HEK293 (cell line): ENCODE data around the gene CREBBP.

Experiments used
- CTCF ChIA-PET: fragments of 350-600 bp; formaldehyde crosslinking; extraction: SDS; loops from one replicate; lab custom pipeline; 2021; ENCODE audit warnings: antibody characterized with exemption; lab: Yijun Ruan, JAX
- POLR2A ChIA-PET: fragments of 300-600 bp; formaldehyde crosslinking; extraction: SDS; loops from one replicate; lab custom pipeline; 2020; ENCODE audit warnings: antibody characterized with exemption, inconsistent platforms; lab: Yijun Ruan, JAX
- H3K27ac ChIP-seq: fragments of 200-500 bp; sonication (Bioruptor generic); 2 replicates; pipeline ENCODE4 v1.5.1; 2014; ENCODE audit warnings: low read depth, low read length, control low read depth, inconsistent platforms; ENCODE audit errors: extremely low read depth
- H3K36me3 ChIP-seq, 2 experiments: fragments of 200-500 bp in 1 of 2; sonication (Bioruptor generic) in 1 of 2; 1 replicate in 1 of 2; 2 replicates in 1 of 2; pipeline ENCODE4 v1.5.1; 2014 to 2017; ENCODE audit warnings: inconsistent platforms in 2 of 2, low read length in 2 of 2; ENCODE audit not compliant: control insufficient read depth in 2 of 2, insufficient read depth in 1 of 2
- H3K4me1 ChIP-seq: fragments of 200-500 bp; sonication (Bioruptor generic); 2 replicates; pipeline ENCODE4 v1.5.1; 2014; ENCODE audit warnings: mild to moderate bottlenecking, low read length, inconsistent platforms; ENCODE audit not compliant: control insufficient read depth, insufficient read depth
- H3K4me3 ChIP-seq: 2 replicates; pipeline ENCODE4 v1.5.1; 2011; ENCODE audit warnings: low read depth, mild to moderate bottlenecking, control low read depth, low read length, moderate library complexity
- H3K9me3 ChIP-seq: fragments of 200-500 bp; sonication (Bioruptor generic); 2 replicates; pipeline ENCODE4 v1.5.1; 2014; ENCODE audit warnings: low read depth, low read length, inconsistent platforms; ENCODE audit not compliant: control insufficient read depth, insufficient read depth
- KLF10 ChIP-seq: fragments of 450-650 bp; IDR thresholded peaks from 2 replicates; pipeline ENCODE4 v1.5.1; 2018; ENCODE audit warnings: missing biosample characterization, mild to moderate bottlenecking, missing genetic modification characterization
- OVOL3 ChIP-seq: fragments of 450-650 bp; formaldehyde crosslinking; IDR thresholded peaks from 2 replicates; pipeline ENCODE4 v1.5.1; 2016; ENCODE audit warnings: missing biosample characterization, missing genetic modification characterization
- SCRT1 ChIP-seq: fragments of 450-650 bp; formaldehyde crosslinking; IDR thresholded peaks from 2 replicates; pipeline ENCODE4 v1.5.1; 2016; ENCODE audit warnings: missing biosample characterization, missing genetic modification characterization, borderline replicate concordance
- ZNF10 ChIP-seq: fragments of 450-650 bp; formaldehyde crosslinking; IDR thresholded peaks from 2 replicates; pipeline ENCODE4 v1.5.1; 2017; ENCODE audit warnings: missing biosample characterization, missing genetic modification characterization
- ZNF132 ChIP-seq: fragments of 450-650 bp; formaldehyde crosslinking; IDR thresholded peaks from 2 replicates; pipeline ENCODE4 v1.5.1; 2017; ENCODE audit warnings: missing biosample characterization, missing genetic modification characterization, borderline replicate concordance
- ZNF184 ChIP-seq: fragments of 450-650 bp; IDR thresholded peaks from 2 replicates; pipeline ENCODE4 v1.5.1; 2018; ENCODE audit warnings: missing biosample characterization, mild to moderate bottlenecking, missing genetic modification characterization
- ZNF37A ChIP-seq: fragments of 450-650 bp; IDR thresholded peaks from 2 replicates; pipeline ENCODE4 v1.5.1; 2018; ENCODE audit warnings: missing biosample characterization, missing genetic modification characterization
- ZNF549 ChIP-seq: fragments of 450-650 bp; IDR thresholded peaks from 2 replicates; pipeline ENCODE4 v1.5.1; 2018; ENCODE audit warnings: missing biosample characterization, missing genetic modification characterization, mild to moderate bottlenecking, inconsistent platforms, moderate library complexity
- ZNF571 ChIP-seq: fragments of 450-650 bp; formaldehyde crosslinking; IDR thresholded peaks from 2 replicates; pipeline ENCODE4 v1.5.0; 2017; ENCODE audit warnings: missing biosample characterization, missing genetic modification characterization
- ZNF670 ChIP-seq: fragments of 450-650 bp; formaldehyde crosslinking; IDR thresholded peaks from 2 replicates; pipeline ENCODE4 v1.5.1; 2016; ENCODE audit warnings: missing biosample characterization, missing genetic modification characterization, low read depth
- ZNF792 ChIP-seq: fragments of 450-650 bp; formaldehyde crosslinking; IDR thresholded peaks from 2 replicates; pipeline ENCODE4 v1.5.1; 2016; ENCODE audit warnings: missing biosample characterization, missing genetic modification characterization
- ZSCAN16 ChIP-seq: fragments of 450-650 bp; formaldehyde crosslinking; IDR thresholded peaks from 2 replicates; pipeline ENCODE4 v1.5.1; 2016; ENCODE audit warnings: missing biosample characterization, missing genetic modification characterization
- TF ChIP-seq, protein P1 (sequence below): fragments of 450-650 bp; formaldehyde crosslinking; conservative IDR thresholded peaks from 2 replicates; pipeline ENCODE4 v1.5.1; 2016; ENCODE audit warnings: low read depth, missing biosample characterization, missing genetic modification characterization
- TF ChIP-seq, protein P2 (sequence below): fragments of 450-650 bp; formaldehyde crosslinking; IDR thresholded peaks from 2 replicates; pipeline ENCODE4 v1.5.1; 2017; ENCODE audit warnings: missing biosample characterization, missing genetic modification characterization
- TF ChIP-seq, protein P3 (sequence below): fragments of 450-650 bp; formaldehyde crosslinking; IDR thresholded peaks from 2 replicates; pipeline ENCODE4 v1.5.1; 2016; ENCODE audit warnings: missing biosample characterization, missing genetic modification characterization, low read depth
- TF ChIP-seq, protein P4 (sequence below): fragments of 450-650 bp; formaldehyde crosslinking; IDR thresholded peaks from 2 replicates; pipeline ENCODE4 v1.5.1; 2016; ENCODE audit warnings: missing biosample characterization, missing genetic modification characterization
- TF ChIP-seq, protein P5 (sequence below): sonication (generic); formaldehyde crosslinking; IDR thresholded peaks from 2 replicates; pipeline ENCODE4 v1.8.1; 2022; ENCODE audit warnings: mild to moderate bottlenecking, moderate library complexity, missing genetic modification reagents

The CREBBP gene

DNA sequence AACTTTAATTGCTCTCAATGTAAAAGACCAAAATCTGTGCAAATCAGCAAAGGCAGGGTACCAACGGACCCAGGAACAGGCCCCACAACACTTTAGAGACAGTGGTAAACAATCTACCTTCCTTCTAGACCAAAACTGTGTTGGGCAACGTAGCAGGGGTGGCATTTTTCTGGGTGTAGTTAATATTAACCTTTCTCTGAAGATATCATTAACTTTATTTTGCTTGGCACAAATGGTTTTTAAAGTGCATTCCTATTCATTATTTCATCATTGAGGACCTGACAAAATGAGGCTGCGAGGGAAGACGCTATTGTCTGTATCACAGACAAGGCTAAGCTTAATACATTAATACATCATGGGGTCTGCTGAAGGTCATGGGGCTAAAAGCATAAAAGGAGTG, 125.3 kb downstream of the CREBBP start (continued):
- TF ChIP-seq, protein P1, sequence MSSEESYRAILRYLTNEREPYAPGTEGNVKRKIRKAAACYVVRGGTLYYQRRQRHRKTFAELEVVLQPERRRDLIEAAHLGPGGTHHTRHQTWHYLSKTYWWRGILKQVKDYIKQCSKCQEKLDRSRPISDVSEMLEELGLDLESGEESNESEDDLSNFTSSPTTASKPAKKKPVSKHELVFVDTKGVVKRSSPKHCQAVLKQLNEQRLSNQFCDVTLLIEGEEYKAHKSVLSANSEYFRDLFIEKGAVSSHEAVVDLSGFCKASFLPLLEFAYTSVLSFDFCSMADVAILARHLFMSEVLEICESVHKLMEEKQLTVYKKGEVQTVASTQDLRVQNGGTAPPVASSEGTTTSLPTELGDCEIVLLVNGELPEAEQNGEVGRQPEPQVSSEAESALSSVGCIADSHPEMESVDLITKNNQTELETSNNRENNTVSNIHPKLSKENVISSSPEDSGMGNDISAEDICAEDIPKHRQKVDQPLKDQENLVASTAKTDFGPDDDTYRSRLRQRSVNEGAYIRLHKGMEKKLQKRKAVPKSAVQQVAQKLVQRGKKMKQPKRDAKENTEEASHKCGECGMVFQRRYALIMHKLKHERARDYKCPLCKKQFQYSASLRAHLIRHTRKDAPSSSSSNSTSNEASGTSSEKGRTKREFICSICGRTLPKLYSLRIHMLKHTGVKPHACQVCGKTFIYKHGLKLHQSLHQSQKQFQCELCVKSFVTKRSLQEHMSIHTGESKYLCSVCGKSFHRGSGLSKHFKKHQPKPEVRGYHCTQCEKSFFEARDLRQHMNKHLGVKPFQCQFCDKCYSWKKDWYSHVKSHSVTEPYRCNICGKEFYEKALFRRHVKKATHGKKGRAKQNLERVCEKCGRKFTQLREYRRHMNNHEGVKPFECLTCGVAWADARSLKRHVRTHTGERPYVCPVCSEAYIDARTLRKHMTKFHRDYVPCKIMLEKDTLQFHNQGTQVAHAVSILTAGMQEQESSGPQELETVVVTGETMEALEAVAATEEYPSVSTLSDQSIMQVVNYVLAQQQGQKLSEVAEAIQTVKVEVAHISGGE = no peak
- no peak for TF ChIP-seq ZSCAN16 (tag by site-specific recombination)
- TF ChIP-seq ZNF184 (tag by site-specific recombination) = no peak

DNA sequence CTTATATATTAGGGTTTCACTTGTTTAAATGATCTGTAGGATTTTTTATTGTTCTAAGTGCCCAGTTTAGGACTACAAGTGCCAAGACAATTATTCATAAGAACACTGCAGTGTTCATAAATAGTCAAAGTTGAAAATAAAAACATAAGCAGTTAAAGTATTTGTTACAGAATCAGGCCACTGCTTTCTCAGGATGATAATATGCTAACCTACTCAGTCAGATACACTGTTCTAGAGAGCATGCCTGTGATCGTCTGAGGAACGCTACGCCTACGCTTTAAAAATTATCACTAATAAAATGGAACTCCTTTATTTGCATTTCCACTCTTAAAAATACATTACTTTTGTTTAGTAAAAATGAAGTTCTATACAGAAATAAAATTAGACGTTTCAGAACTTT, 125.7 kb downstream of the CREBBP start:
- no peaks in the 10 kb centered on the region for H3K9me3 ChIP-seq
- H3K36me3 ChIP-seq = peaks cover 16 to 93% of the 10 kb centered on the region in 2 experiments
- no peak overlapping the region for H3K27ac ChIP-seq
- H3K4me1 ChIP-seq = no peaks in the 10 kb centered on the region
- TF ChIP-seq SCRT1 = no peak
- no peak for TF ChIP-seq OVOL3
- TF ChIP-seq, protein P2, sequence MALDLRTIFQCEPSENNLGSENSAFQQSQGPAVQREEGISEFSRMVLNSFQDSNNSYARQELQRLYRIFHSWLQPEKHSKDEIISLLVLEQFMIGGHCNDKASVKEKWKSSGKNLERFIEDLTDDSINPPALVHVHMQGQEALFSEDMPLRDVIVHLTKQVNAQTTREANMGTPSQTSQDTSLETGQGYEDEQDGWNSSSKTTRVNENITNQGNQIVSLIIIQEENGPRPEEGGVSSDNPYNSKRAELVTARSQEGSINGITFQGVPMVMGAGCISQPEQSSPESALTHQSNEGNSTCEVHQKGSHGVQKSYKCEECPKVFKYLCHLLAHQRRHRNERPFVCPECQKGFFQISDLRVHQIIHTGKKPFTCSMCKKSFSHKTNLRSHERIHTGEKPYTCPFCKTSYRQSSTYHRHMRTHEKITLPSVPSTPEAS (tag by site-specific recombination) = no peak
- TF ChIP-seq ZNF132 = no peak
- TF ChIP-seq ZNF37A (tag by site-specific recombination) = no peak
- no peak for TF ChIP-seq ZNF10 (tag by site-specific recombination)
- TF ChIP-seq, protein P3, sequence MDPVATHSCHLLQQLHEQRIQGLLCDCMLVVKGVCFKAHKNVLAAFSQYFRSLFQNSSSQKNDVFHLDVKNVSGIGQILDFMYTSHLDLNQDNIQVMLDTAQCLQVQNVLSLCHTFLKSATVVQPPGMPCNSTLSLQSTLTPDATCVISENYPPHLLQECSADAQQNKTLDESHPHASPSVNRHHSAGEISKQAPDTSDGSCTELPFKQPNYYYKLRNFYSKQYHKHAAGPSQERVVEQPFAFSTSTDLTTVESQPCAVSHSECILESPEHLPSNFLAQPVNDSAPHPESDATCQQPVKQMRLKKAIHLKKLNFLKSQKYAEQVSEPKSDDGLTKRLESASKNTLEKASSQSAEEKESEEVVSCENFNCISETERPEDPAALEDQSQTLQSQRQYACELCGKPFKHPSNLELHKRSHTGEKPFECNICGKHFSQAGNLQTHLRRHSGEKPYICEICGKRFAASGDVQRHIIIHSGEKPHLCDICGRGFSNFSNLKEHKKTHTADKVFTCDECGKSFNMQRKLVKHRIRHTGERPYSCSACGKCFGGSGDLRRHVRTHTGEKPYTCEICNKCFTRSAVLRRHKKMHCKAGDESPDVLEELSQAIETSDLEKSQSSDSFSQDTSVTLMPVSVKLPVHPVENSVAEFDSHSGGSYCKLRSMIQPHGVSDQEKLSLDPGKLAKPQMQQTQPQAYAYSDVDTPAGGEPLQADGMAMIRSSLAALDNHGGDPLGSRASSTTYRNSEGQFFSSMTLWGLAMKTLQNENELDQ = no peak
- no peak for TF ChIP-seq ZNF792
- TF ChIP-seq, protein P4, sequence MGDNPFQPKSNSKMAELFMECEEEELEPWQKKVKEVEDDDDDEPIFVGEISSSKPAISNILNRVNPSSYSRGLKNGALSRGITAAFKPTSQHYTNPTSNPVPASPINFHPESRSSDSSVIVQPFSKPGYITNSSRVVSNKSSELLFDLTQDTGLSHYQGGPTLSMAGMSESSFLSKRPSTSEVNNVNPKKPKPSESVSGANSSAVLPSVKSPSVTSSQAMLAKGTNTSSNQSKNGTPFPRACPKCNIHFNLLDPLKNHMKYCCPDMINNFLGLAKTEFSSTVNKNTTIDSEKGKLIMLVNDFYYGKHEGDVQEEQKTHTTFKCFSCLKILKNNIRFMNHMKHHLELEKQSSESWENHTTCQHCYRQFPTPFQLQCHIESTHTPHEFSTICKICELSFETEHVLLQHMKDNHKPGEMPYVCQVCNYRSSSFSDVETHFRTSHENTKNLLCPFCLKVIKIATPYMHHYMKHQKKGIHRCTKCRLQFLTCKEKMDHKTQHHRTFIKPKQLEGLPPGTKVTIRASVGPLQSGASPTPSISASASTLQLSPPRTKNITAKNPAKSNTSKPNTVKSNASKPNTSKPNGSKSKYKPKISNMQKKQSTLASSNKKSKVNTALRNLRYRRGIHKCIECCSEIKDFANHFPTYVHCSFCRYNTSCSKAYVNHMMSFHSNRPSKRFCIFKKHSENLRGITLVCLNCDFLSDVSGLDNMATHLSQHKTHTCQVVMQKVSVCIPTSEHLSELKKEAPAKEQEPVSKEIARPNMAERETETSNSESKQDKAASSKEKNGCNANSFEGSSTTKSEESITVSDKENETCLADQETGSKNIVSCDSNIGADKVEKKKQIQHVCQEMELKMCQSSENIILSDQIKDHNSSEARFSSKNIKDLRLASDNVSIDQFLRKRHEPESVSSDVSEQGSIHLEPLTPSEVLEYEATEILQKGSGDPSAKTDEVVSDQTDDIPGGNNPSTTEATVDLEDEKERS (tag by site-specific recombination) = no peak
- TF ChIP-seq KLF10 (tag by site-specific recombination) = no peak
- TF ChIP-seq ZNF549 (tag by site-specific recombination) = no peak
- TF ChIP-seq ZNF571 = no peak
- TF ChIP-seq ZNF670 = no peak
- TF ChIP-seq, protein P5, sequence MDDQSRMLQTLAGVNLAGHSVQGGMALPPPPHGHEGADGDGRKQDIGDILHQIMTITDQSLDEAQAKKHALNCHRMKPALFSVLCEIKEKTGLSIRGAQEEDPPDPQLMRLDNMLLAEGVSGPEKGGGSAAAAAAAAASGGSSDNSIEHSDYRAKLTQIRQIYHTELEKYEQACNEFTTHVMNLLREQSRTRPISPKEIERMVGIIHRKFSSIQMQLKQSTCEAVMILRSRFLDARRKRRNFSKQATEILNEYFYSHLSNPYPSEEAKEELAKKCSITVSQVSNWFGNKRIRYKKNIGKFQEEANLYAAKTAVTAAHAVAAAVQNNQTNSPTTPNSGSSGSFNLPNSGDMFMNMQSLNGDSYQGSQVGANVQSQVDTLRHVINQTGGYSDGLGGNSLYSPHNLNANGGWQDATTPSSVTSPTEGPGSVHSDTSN (CRISPR knock-in tag) = no peak
- TF ChIP-seq, all 188 proteins: peak for 0
- CTCF ChIA-PET = no interaction called here
- no peak overlapping the region for H3K4me3 ChIP-seq
- POLR2A ChIA-PET = no interaction called here
